H9 (cell line): ENCODE measurements around the gene ZSWIM2. TPM values are rescaled to one million over a fixed set of nuclear protein-coding genes. Genes with fewer than 3 reads are reported as not detected.

ENCODE experiments used
- DNase-seq: peaks from one replicate; pipeline ENCODE4 v3.0.0-alpha.2; 2017
- H2AFZ ChIP-seq: one replicate; pipeline ENCODE4 v1.6.1; 2013; ENCODE audit warnings: mild to moderate bottlenecking, low read length, control low read depth, moderate library complexity
- H2AK5ac ChIP-seq: 2 replicates; pipeline ENCODE4 v1.6.1; 2013; ENCODE audit warnings: low read length, control low read depth, mixed read lengths; ENCODE audit not compliant: insufficient read length
- H2BK120ac ChIP-seq: one replicate; pipeline ENCODE4 v1.6.1; 2013; ENCODE audit warnings: low read depth, mild to moderate bottlenecking, low read length, control low read depth, inconsistent platforms; ENCODE audit not compliant: poor library complexity, severe bottlenecking
- H2BK12ac ChIP-seq: 2 replicates; pipeline ENCODE4 v1.6.1; 2013; ENCODE audit warnings: low read length, control low read depth, mixed read lengths, low read depth; ENCODE audit not compliant: insufficient read length
- H2BK15ac ChIP-seq: 2 replicates; pipeline ENCODE4 v1.6.1; 2013; ENCODE audit warnings: low read depth, low read length, control low read depth
- H2BK20ac ChIP-seq: one replicate; pipeline ENCODE4 v1.6.1; 2013; ENCODE audit warnings: low read depth, mild to moderate bottlenecking, low read length, control low read depth, inconsistent platforms; ENCODE audit not compliant: poor library complexity, severe bottlenecking
- H2BK5ac ChIP-seq: 2 replicates; pipeline ENCODE4 v1.6.1; 2013; ENCODE audit warnings: low read length, control low read depth, mixed read lengths; ENCODE audit not compliant: insufficient read length
- H3K14ac ChIP-seq: 2 replicates; pipeline ENCODE4 v1.6.1; 2013; ENCODE audit warnings: low read length, control low read depth; ENCODE audit not compliant: insufficient read depth
- H3K18ac ChIP-seq: 2 replicates; pipeline ENCODE4 v1.6.1; 2013; ENCODE audit warnings: low read depth, mild to moderate bottlenecking, mixed read lengths, low read length, control low read depth; ENCODE audit not compliant: insufficient read length
- H3K23ac ChIP-seq: 2 replicates; pipeline ENCODE4 v1.6.1; 2013; ENCODE audit warnings: low read length, control low read depth, mixed read lengths, low read depth; ENCODE audit not compliant: insufficient read length
- H3K23me2 ChIP-seq: 2 replicates; pipeline ENCODE4 v1.6.1; 2013; ENCODE audit warnings: low read depth, mild to moderate bottlenecking, mixed read lengths, low read length, control low read depth; ENCODE audit not compliant: insufficient read length, poor library complexity, severe bottlenecking
- H3K27ac ChIP-seq: 2 replicates; pipeline ENCODE4 v1.5.1; 2013; ENCODE audit warnings: low read length, control low read depth, mixed read lengths, low read depth; ENCODE audit not compliant: insufficient read length
- H3K27me3 ChIP-seq: 2 replicates; pipeline ENCODE4 v1.6.1; 2013; ENCODE audit warnings: low read length, control low read depth, inconsistent platforms; ENCODE audit not compliant: insufficient read depth
- H3K4ac ChIP-seq: 2 replicates; pipeline ENCODE4 v1.6.1; 2013; ENCODE audit warnings: low read depth, mild to moderate bottlenecking, control low read depth, inconsistent platforms, low read length, moderate library complexity
- H3K4me1 ChIP-seq: 2 replicates; pipeline ENCODE4 v1.6.1; 2013; ENCODE audit warnings: low read length, control low read depth, inconsistent platforms; ENCODE audit not compliant: insufficient read depth
- H3K4me2 ChIP-seq: 2 replicates; pipeline ENCODE4 v1.6.1; 2013; ENCODE audit warnings: low read length, control low read depth, mixed read lengths; ENCODE audit not compliant: insufficient read length, insufficient read depth
- H3K56ac ChIP-seq: 2 replicates; pipeline ENCODE4 v1.6.1; 2013; ENCODE audit warnings: low read depth, mild to moderate bottlenecking, mixed read lengths, low read length, control low read depth; ENCODE audit not compliant: insufficient read length
- H3K79me1 ChIP-seq: 2 replicates; pipeline ENCODE4 v1.6.1; 2013; ENCODE audit warnings: low read depth, mild to moderate bottlenecking, moderate library complexity, low read length, control low read depth, inconsistent platforms; ENCODE audit not compliant: insufficient read depth, poor library complexity, severe bottlenecking
- H3K79me2 ChIP-seq: 2 replicates; pipeline ENCODE4 v1.6.1; 2013; ENCODE audit warnings: low read length, control low read depth, inconsistent platforms; ENCODE audit not compliant: insufficient read depth
- H3K9ac ChIP-seq: 2 replicates; pipeline ENCODE4 v1.6.1; 2013; ENCODE audit warnings: low read length, control low read depth, mixed read lengths; ENCODE audit not compliant: insufficient read length; ENCODE audit errors: extremely low read depth
- H3K9me3 ChIP-seq: one replicate; pipeline ENCODE4 v1.6.1; 2013; ENCODE audit warnings: low read depth, low read length, inconsistent platforms; ENCODE audit not compliant: control insufficient read depth
- H3T11ph ChIP-seq: one replicate; pipeline ENCODE4 v1.6.1; 2013; ENCODE audit warnings: mild to moderate bottlenecking, low read length, control low read depth, inconsistent platforms
- H4K20me1 ChIP-seq: one replicate; pipeline ENCODE4 v1.6.1; 2013; ENCODE audit not compliant: control insufficient read depth, insufficient read length, insufficient read depth
- H4K5ac ChIP-seq: 2 replicates; pipeline ENCODE4 v1.6.1; 2013; ENCODE audit warnings: low read depth, mild to moderate bottlenecking, mixed read lengths, low read length, control low read depth; ENCODE audit not compliant: insufficient read length
- H4K8ac ChIP-seq: replicated peaks from 2 replicates; pipeline ENCODE4 v1.6.1; 2013; ENCODE audit warnings: low read length, control low read depth, mixed read lengths, low read depth; ENCODE audit not compliant: insufficient read length
- H4K91ac ChIP-seq: 2 replicates; pipeline ENCODE4 v1.6.1; 2013; ENCODE audit warnings: low read depth, mild to moderate bottlenecking, moderate library complexity, mixed read lengths, low read length, control low read depth; ENCODE audit not compliant: insufficient read length
- H3K27ac Mint-ChIP-seq, 3 experiments: 2 replicates in 2 of 3; 3 replicates in 1 of 3; pipeline ENCODE4 v1.8.0; 2020 to 2021; ENCODE audit warnings: mixed read lengths in 3 of 3, mild to moderate bottlenecking in 1 of 3, moderate library complexity in 1 of 3
- H3K27me3 Mint-ChIP-seq: 2 replicates; pipeline ENCODE4 v1.8.0; 2021; ENCODE audit warnings: low read depth, mild to moderate bottlenecking, moderate library complexity, mixed read lengths
- H3K36me3 Mint-ChIP-seq, 3 experiments: 2 replicates in 2 of 3; 3 replicates in 1 of 3; pipeline ENCODE4 v1.8.0; 2020 to 2021; ENCODE audit warnings: low read depth in 3 of 3, mixed read lengths in 3 of 3; ENCODE audit not compliant: insufficient read depth in 1 of 3
- H3K4me1 Mint-ChIP-seq, 2 experiments: 2 replicates each; pipeline ENCODE4 v1.8.0; 2020; ENCODE audit warnings: mixed read lengths in 2 of 2
- H3K4me3 Mint-ChIP-seq, 2 experiments: 2 replicates in 1 of 2; 3 replicates in 1 of 2; pipeline ENCODE4 v1.8.0; 2020 to 2021; ENCODE audit warnings: mild to moderate bottlenecking in 2 of 2, mixed read lengths in 2 of 2, moderate library complexity in 1 of 2
- H3K9me3 Mint-ChIP-seq, 2 experiments: 2 replicates in 1 of 2; 3 replicates in 1 of 2; pipeline ENCODE4 v1.8.0; 2020; ENCODE audit warnings: mild to moderate bottlenecking in 2 of 2, mixed read lengths in 2 of 2, moderate library complexity in 1 of 2
- WGBS: extraction: QIAGEN DNeasy Blood & Tissue Kit; methylation state at CpG from one replicate; pipeline ENCODE4 v1.1.7; 2013; ENCODE audit warnings: missing lambda C conversion rate, low lambda C conversion rate, mixed read lengths; ENCODE audit not compliant: insufficient read length; ENCODE audit errors: extremely low coverage; 5-methylcytosine and 5-hydroxymethylcytosine counted together
- total RNA-seq: library from RNA; stranded (reverse); gene quantifications from 2 replicates; pipeline ENCODE4 v1.2.1, GENCODE V29; 2021
- TF ChIP-seq, protein P1 (sequence below): fragments of 200-600 bp; sonication (generic); conservative IDR thresholded peaks from 3 replicates; pipeline ENCODE4 v1.8.0; 2021; ENCODE audit warnings: antibody characterized with exemption, mild to moderate bottlenecking

Gene ZSWIM2
- total RNA-seq, 1 experiment from 2014 or later = not detected

DNA sequence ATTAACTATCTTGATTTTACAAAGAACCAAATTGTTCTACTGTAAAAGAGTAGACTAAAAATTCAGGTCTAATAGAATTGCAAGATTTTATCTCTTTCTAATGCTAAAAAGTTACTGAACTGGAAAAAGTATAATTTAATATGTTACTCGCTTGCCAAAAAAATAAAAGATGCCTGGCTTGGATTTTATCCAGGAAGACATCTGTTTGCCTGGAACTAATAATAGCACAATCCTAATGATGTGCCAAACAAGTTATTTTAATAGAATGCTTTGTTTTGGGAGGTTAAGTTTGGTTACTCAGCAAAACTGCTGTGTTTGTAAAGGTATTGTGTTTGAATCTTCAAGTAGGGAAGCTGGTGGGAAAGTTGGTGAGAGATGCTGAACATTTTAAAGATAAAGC, 19.4 kb upstream of the ZSWIM2 start:
- Mint-ChIP-seq H3K9me3 (no peaks in the 10 kb centered on the region), H3K4me1 (no peaks in the 10 kb centered on the region), H3K36me3 (no peaks in the 10 kb centered on the region), H3K27ac (no peak overlapping the region), H3K27me3 (no peaks in the 10 kb centered on the region; the same call in 1 of the 2 replicates), H3K4me3 (no peak overlapping the region)
- Histone ChIP-seq H3K4me1 (no peaks in the 10 kb centered on the region), H3K9ac (no peak overlapping the region), H3K79me2 (no peaks in the 10 kb centered on the region; the same call in 1 of the 2 replicates), H4K8ac (no peak overlapping the region), H3K4me2 (no peak overlapping the region), H4K91ac (no peak overlapping the region), H3K18ac (no peak overlapping the region), H3K23ac (no peak overlapping the region), H3K56ac (no peak overlapping the region), H2BK15ac (no peak overlapping the region), H3K79me1 (no peaks in the 10 kb centered on the region), H2AFZ (no peak overlapping the region), H4K20me1 (no peaks in the 10 kb centered on the region), H2BK20ac (no peak overlapping the region), H3T11ph (no peak overlapping the region), H3K9me3 (no peaks in the 10 kb centered on the region), H4K5ac (no peak overlapping the region), H2BK12ac (no peak overlapping the region), H3K14ac (no peak overlapping the region), H2BK120ac (no peak overlapping the region), H3K27me3 (no peaks in the 10 kb centered on the region), H3K23me2 (no peaks in the 10 kb centered on the region), H2AK5ac (no peak overlapping the region), H3K27ac (no peak overlapping the region), H3K4ac (no peak overlapping the region), H2BK5ac (no peak overlapping the region)
- WGBS = no CpG with 5 or more reads among the region's 1 CpG
- no peak for DNase-seq
- TF ChIP-seq, protein P1, sequence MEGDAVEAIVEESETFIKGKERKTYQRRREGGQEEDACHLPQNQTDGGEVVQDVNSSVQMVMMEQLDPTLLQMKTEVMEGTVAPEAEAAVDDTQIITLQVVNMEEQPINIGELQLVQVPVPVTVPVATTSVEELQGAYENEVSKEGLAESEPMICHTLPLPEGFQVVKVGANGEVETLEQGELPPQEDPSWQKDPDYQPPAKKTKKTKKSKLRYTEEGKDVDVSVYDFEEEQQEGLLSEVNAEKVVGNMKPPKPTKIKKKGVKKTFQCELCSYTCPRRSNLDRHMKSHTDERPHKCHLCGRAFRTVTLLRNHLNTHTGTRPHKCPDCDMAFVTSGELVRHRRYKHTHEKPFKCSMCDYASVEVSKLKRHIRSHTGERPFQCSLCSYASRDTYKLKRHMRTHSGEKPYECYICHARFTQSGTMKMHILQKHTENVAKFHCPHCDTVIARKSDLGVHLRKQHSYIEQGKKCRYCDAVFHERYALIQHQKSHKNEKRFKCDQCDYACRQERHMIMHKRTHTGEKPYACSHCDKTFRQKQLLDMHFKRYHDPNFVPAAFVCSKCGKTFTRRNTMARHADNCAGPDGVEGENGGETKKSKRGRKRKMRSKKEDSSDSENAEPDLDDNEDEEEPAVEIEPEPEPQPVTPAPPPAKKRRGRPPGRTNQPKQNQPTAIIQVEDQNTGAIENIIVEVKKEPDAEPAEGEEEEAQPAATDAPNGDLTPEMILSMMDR = no peak
